Ovary (tissue), 9 donors: ENCODE results near the gene LAMC1. TPM values are rescaled to one million over a fixed set of nuclear protein-coding genes. Genes with fewer than 3 reads are reported as not detected.
"Not testable (repeated sequence)": the region's sequence is repeated elsewhere in the genome, so short reads cannot be mapped to it uniquely, and the experiment has no call there.

ENCODE experiments used
- DNase-seq, 5 donors: peaks; one replicate each; pipeline ENCODE4 v3.0.0-alpha.2; 2019 to 2020
- H3K27ac ChIP-seq, 2 donors: fragments of 200-600 bp; one replicate each; pipeline versions ENCODE4 v1.5.1 to v1.8.0; 2019 to 2022
- H3K27me3 ChIP-seq: fragments of 200-600 bp; one replicate; pipeline ENCODE4 v1.8.0; 2022
- H3K36me3 ChIP-seq: fragments of 200-600 bp; sonication (generic); one replicate; pipeline ENCODE4 v1.5.1; 2019
- H3K4me1 ChIP-seq: one replicate; pipeline ENCODE4 v1.8.1; 2013; ENCODE audit warnings: mild to moderate bottlenecking, moderate library complexity; ENCODE audit not compliant: insufficient read depth
- H3K4me3 ChIP-seq: fragments of 200-600 bp; sonication (generic); one replicate; pipeline ENCODE4 v1.5.1; 2017
- H3K9me3 ChIP-seq, 2 donors: fragments of 200-600 bp in 1 of 2; sonication (generic) in 1 of 2; one replicate each; pipeline versions ENCODE4 v1.5.1 to v1.8.1; 2013 to 2019; ENCODE audit warnings: mild to moderate bottlenecking in 1 of 2, moderate library complexity in 1 of 2
- EP300 ChIP-seq: sonication (generic); formaldehyde crosslinking; IDR thresholded peaks from one replicate; pipeline ENCODE4 v1.6.1; 2017; ENCODE audit warnings: antibody characterized with exemption
- POLR2A ChIP-seq: fragments of 450-650 bp; IDR thresholded peaks from one replicate; pipeline ENCODE4 v1.6.1; 2017; ENCODE audit warnings: antibody characterized with exemption, mild to moderate bottlenecking, moderate library complexity
- WGBS, 3 donors: extraction: QIAGEN DNeasy Blood & Tissue Kit in 1 of 3; methylation state at CpG; one replicate each; pipeline versions ENCODE4 v1.1.5 to v1.1.7; 2013 to 2017; 5-methylcytosine and 5-hydroxymethylcytosine counted together
- intact Hi-C, 4 donors: fragments of 100-400 bp; cut with DNase I; formaldehyde crosslinking; loops; one replicate each; pipeline versions ENCODE4 v1.11.0 to v1.15.1; 2022 to 2023
- polyA plus RNA-seq, 2 donors: library from polyadenylated mRNA; stranded (reverse); fragments of 200-250 nt in 1 of 2; fragments of 350-450 nt in 1 of 2; fragmentation: Illumina TruSeq in 1 of 2; extraction: RNeasy Lipid Tissue Mini Kit (QIAGEN cat#74804) in 1 of 2; gene quantifications; one replicate each; pipeline ENCODE4 v1.2.3, GENCODE V29; 2013 to 2014
- total RNA-seq, 7 donors: library from RNA; depleted of rRNA in 2 of 7; stranded (reverse); fragments of >200 nt in 2 of 7; fragmentation: NEBNext Ultra II Directional in 3 of 7; extraction: Animal tissue kit (Norgen Biotek cat#: 25700) in 3 of 7; gene quantifications; one replicate each; pipeline versions ENCODE4 v1.1.0 to v1.2.4, GENCODE V29; 2016 to 2023
- TF ChIP-seq, protein P1 (sequence below), 3 donors: fragments of 450-650 bp in 2 of 3; fragments of 200-600 bp in 1 of 3; IDR thresholded peaks; one replicate each; pipeline versions ENCODE4 v1.5.1 to v1.8.0; 2016 to 2022; ENCODE audit warnings: antibody characterized with exemption in 3 of 3, mild to moderate bottlenecking in 1 of 3
- donor health status: DM: no; HTN: no; CAD: no; lungs with moderate emphysema.
- donor health status: DM: no; HTN: no; CAD: no.
- donor health status: Bipolar disorder and iron deficiency.
- donor health status: DM: yes; HTN: yes; CAD: no.
- donor health status: DM: no; HTN: no; CAD: no.
- donor health status: DM: yes; HTN: yes; CAD: no.

LAMC1 gene
- total and polyA plus RNA-seq, 9 donors: 51.3 to 205 (median 85.2) TPM

GRCh38 chr1:183063349-183063748 is 40.1 kb downstream of the LAMC1 start:
- no peak for DNase-seq
- intact Hi-C loops: no loop called here
- Histone ChIP-seq H3K4me1 (peaks cover 8% of the 10 kb centered on the region), H3K27ac (no peak overlapping the region), H3K9me3 (no peaks in the 10 kb centered on the region), H3K36me3 (no peaks in the 10 kb centered on the region), H3K27me3 (no peaks in the 10 kb centered on the region), H3K4me3 (no peak overlapping the region)
- TF ChIP-seq, protein P1, sequence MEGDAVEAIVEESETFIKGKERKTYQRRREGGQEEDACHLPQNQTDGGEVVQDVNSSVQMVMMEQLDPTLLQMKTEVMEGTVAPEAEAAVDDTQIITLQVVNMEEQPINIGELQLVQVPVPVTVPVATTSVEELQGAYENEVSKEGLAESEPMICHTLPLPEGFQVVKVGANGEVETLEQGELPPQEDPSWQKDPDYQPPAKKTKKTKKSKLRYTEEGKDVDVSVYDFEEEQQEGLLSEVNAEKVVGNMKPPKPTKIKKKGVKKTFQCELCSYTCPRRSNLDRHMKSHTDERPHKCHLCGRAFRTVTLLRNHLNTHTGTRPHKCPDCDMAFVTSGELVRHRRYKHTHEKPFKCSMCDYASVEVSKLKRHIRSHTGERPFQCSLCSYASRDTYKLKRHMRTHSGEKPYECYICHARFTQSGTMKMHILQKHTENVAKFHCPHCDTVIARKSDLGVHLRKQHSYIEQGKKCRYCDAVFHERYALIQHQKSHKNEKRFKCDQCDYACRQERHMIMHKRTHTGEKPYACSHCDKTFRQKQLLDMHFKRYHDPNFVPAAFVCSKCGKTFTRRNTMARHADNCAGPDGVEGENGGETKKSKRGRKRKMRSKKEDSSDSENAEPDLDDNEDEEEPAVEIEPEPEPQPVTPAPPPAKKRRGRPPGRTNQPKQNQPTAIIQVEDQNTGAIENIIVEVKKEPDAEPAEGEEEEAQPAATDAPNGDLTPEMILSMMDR (IDR thresholded peaks at IDR 0.05): no peak
- TF ChIP-seq POLR2A: no peak
- no peak for TF ChIP-seq EP300
- 69 to 85% (median 71%) methylated on average over 1 of the region's 1 CpG for WGBS, 3 donors

- no peak for DNase-seq
- WGBS, 3 donors: 92 to 96% (median 93%) methylated on average over 6 of the region's 6 CpGs
- Histone ChIP-seq H3K27ac (no peak overlapping the region), H3K36me3 (no peaks in the 10 kb centered on the region), H3K4me3 (no peak overlapping the region), H3K4me1 (peaks cover 7% of the 10 kb centered on the region), H3K27me3 (no peaks in the 10 kb centered on the region), H3K9me3 (no peaks in the 10 kb centered on the region)
- TF ChIP-seq POLR2A (no peak), EP300 (no peak)
- TF ChIP-seq, protein P1 (IDR thresholded peaks at IDR 0.05): no peak
- intact Hi-C loops: no loop called here
Measured at GRCh38 chr1:183065168-183065706, 42.0 kb downstream of the LAMC1 start.

DNA sequence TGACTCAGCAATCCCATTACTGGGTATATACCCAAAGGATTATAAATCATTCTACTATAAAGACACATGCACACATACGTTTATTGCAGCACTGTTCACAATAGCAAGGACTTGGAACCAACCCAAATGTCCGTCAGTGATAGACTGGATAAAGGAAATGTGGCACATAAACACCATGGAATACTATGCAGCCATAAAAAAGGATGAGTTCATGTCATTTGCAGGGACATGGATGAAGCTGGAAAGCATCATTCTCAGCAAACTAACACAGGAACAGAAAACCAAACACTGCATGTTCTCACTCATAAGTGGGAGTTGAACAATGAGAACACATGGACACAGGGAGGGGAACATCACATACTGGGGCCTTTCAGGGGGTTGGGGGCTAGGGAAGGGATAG is 43.2 kb downstream of the LAMC1 start:
- DNase-seq, H3K9me3 ChIP-seq, intact Hi-C loops, H3K4me3 ChIP-seq, H3K27ac ChIP-seq, H3K4me1 ChIP-seq, H3K36me3 ChIP-seq, H3K27me3 ChIP-seq: not testable (repeated sequence)
- WGBS, 3 donors: 78 to 86% (median 85%) methylated on average over 2 of the region's 2 CpGs

DNA sequence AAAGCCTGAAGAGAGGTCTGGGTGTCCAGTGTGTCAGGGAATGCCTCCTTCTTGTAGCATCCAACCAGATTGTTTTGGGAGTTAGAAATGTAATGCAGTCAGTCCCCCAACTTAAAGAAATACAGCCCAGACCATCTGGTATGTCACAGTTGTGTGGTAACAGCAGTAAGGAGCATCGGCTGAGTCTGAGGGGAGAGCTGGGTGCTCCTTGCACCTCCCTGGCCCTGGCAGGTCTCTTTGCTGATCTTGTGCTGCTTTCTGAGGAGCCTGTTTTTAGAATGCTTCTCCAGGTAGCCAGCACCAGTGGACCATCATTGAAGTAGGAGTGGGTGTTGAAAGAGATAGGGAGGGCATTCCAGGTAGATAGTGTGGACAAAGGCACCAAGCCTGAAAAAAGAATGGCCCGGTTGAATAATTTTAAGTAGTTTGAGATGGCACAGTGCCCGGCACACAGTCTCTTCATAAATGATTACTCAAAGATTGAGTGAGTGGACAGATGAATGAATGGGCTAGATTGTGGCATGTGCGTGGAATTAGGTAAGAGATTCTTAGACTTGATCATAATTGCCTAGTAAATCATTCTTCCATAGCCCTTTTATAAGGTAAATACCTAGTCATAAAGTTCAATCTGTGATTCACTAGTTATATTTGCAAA is 46.5 kb downstream of the LAMC1 start:
- Histone ChIP-seq H3K27ac (no peak overlapping the region), H3K9me3 (no peaks in the 10 kb centered on the region), H3K27me3 (no peaks in the 10 kb centered on the region), H3K36me3 (no peaks in the 10 kb centered on the region), H3K4me3 (no peak overlapping the region), H3K4me1 (peaks cover 9% of the 10 kb centered on the region)
- WGBS, 3 donors: 71 to 82% (median 78%) methylated on average over 4 of the region's 4 CpGs
- intact Hi-C loops: loop anchor here in 1 of 4 donors (10.0 kb wide), 1 partner anchor 45 kb away; the partner anchor contains the start of gene LAMC1
- no peak for DNase-seq
- TF ChIP-seq EP300 (no peak), POLR2A (no peak)
- TF ChIP-seq, protein P1 (IDR thresholded peaks at IDR 0.05): no peak

DNA sequence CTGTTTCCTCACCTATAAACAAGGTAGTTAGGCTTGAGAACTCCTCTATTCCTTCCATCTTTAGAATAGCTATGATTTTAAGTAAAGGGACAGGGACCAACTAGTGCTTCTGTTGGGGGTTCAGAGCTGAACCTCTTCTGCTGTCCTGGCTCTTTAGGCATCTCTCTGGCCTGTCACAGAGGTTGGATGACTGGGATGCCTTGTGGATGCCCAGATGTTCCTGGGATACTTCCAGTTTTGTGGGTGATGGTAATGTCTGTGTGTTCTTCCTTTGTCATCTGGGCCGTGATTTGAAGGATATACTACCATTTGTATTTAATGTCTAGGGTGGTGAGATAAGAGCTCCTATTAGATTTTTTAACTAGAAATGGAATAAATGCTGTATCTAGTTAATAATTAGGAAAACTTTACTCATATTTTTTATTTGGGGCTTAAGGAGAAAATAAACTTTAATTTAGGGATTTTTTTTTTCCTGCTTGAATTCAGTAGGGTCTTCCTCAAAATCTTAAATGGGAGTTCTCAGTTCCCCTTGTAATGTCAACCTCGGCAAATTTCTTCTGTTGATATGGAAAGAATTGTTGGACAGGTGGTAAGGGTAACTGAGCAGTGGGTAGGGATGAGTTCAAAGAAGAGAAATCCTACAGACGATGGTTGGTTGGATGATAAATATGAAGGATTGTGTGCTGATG is 47.2 kb downstream of the LAMC1 start:
- intact Hi-C loops: loop anchor here in 1 of 4 donors (10.0 kb wide), 1 partner anchor 46 kb away; the partner anchor contains the start of gene LAMC1
- Histone ChIP-seq H3K36me3 (no peaks in the 10 kb centered on the region), H3K4me3 (no peak overlapping the region), H3K27ac (no peak overlapping the region), H3K4me1 (peaks cover 9% of the 10 kb centered on the region), H3K9me3 (no peaks in the 10 kb centered on the region), H3K27me3 (no peaks in the 10 kb centered on the region)
- WGBS, 3 donors: 45 to 54% (median 53%) methylated on average over 3 of the region's 3 CpGs
- no peak for DNase-seq
- TF ChIP-seq, protein P1 (IDR thresholded peaks at IDR 0.05): no peak
